ENCODE measurements around the gene LIME1.

Gene LIME1

DNA sequence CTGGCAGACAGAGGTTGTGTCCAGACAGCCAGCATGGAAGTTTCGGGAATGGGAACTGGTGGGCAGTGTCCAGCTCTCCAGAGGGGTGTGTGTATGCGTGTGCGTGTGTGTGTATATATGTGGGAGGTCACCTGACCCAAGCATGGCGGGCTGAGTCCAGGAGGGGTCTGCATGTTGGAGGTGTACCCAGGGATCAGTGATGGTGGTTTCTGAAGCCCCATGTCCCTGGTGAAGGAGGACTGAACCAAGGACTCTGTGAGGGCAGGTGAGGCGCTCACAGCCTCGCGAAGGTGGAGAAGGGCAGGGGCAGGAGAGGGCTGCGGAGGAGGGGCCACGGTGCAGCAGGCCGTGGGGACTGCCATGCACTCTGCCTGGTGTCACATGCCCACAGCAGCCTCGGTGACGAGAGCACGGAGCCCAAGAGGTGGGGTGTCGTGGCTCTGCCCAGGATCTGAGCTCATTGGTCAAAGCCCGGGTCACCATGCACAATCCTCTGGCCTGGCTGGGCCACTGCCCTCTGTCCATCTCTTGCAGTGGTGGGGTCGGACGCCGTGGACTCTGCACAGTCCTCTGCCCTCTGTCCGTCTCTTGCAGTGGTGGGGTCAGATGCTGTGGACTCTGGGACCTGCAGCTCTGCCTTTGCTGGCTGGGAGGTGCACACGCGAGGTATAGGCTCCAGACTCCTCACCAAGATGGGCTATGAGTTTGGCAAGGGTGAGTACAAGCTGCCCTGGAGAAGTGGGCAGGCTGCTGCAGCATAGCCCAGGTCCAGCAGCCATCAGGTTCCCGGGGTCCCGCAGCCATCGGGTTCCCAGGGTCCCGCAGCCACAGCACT lies 2.1 kb upstream of the LIME1 start:
- H3K27ac Mint-ChIP-seq, result peak overlapping the region in 1 of 2 donors; percentile 42
- H3K4me3 Mint-ChIP-seq, result no peak overlapping the region
- H3K9me3 Mint-ChIP-seq, result no peaks in the 10 kb centered on the region
- ATAC-seq (replicated peaks) (no peak), DNase-seq (no peak)
- no peaks in the 10 kb centered on the region for H3K27me3 Mint-ChIP-seq
- H3K4me1 Mint-ChIP-seq (ENCODE audit: low read depth in 2 of 2), result peaks cover 26 to 27% of the 10 kb centered on the region in 2 donors
- peaks cover 44% of the 10 kb centered on the region for H3K36me3 Mint-ChIP-seq (ENCODE audit: insufficient read depth)

DNA sequence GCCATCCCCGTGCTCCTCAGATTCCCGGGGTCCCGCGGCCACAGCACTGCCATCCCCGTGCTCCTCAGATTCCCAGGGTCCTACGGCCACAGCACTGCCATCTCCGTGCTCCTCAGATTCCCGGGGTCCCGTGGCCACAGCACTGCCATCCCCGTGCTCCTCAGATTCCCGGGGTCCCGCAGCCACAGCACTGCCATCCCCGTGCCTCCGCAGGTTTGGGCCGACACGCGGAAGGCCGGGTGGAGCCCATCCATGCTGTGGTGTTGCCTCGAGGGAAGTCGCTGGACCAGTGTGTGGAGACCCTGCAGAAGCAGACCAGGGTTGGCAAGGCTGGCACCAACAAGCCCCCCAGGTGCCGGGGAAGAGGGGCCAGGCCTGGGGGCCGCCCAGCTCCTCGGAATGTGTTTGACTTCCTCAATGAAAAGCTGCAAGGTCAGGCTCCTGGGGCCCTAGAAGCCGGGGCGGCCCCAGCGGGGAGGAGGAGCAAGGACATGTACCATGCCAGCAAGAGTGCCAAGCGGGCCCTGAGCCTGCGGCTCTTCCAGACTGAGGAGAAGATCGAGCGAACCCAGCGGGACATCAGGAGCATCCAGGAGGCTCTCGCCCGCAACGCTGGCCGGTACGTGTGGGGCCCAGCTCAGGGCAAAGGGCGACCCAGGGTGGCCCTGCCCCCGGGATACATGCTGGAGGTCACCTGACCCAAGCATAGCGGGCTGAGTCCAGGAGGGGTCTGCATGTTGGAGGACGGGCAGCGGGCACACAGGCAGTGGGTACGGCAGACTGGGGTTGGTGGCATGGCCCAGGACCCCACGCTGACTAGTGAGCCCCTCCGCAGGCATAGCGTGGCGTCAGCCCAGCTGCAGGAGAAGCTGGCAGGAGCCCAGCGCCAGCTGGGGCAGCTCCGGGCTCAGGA lies 1.3 kb upstream of the LIME1 start:
- DNase-seq (no peak), ATAC-seq (replicated peaks) (no peak)
- peak overlapping the region; percentile 41 to 83 for H3K27ac Mint-ChIP-seq
- peak overlapping the region; percentile 81 to 86 for H3K4me3 Mint-ChIP-seq
- no peaks in the 10 kb centered on the region for H3K27me3 Mint-ChIP-seq
- H3K36me3 Mint-ChIP-seq (ENCODE audit: insufficient read depth), result peaks cover 36% of the 10 kb centered on the region
- no peaks in the 10 kb centered on the region for H3K9me3 Mint-ChIP-seq
- H3K4me1 Mint-ChIP-seq (ENCODE audit: low read depth in 2 of 2), result peaks cover 22 to 23% of the 10 kb centered on the region in 2 donors

DNA sequence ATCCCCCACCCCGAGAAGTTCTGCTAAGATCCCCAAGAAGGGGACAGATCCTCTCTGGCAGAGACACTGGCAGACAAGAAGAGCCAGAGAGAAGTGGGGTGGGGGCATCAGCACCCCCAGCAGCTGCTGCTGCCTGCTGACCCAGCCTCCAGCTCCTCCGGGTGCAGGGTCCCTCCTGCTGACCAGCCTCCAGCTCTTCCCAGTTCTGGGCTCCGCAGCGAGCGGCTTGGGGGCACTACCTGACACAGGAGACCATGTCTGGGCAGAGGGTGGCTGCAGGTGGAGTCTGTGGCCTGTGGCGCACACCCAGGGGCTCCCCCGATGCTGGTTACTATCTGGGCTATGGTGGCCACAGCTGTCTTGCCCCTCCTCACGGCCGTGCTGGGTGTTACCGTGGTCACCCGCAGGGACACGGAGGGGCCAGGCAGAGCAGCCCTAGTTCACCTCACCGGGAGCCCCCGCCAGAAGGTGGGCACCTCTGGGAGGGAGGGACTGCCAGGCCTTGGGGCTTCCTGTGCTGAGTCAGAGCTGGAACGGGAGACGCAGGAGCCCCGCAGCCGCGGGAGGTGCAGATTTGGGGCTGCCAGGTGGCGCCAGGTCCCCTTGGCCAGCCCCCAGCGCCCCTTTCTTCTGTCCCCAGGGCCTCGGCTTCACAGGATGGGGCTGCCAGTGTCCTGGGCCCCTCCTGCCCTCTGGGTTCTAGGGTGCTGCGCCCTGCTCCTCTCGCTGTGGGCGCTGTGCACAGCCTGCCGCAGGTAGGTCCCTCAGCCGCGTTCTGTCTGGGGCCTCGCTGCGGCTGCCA lies 630 bp downstream of the LIME1 start:
- H3K27me3 Mint-ChIP-seq, result no peaks in the 10 kb centered on the region
- H3K9me3 Mint-ChIP-seq, result no peaks in the 10 kb centered on the region
- peak; percentile 38 for ATAC-seq (replicated peaks)
- H3K27ac Mint-ChIP-seq, result peak overlapping the region; percentile 41 to 83
- peaks cover 22 to 24% of the 10 kb centered on the region in 2 donors for H3K4me1 Mint-ChIP-seq (ENCODE audit: low read depth in 2 of 2)
- peak; percentile 50 to 59 (median 53) for DNase-seq
- H3K4me3 Mint-ChIP-seq, result peak overlapping the region; percentile 81 to 86
- H3K36me3 Mint-ChIP-seq (ENCODE audit: insufficient read depth), result peaks cover 43% of the 10 kb centered on the region

DNA sequence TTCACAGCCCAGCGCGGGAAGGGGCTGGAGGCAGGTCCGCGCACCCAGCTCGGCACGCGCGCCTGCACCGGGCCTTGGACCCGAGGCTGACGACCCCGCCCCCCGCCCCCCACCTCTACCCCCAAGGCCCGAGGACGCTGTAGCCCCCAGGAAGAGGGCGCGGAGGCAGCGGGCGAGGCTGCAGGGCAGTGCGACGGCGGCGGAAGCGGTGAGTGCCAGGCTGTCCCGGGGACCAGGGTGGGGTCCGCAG lies 1.2 kb downstream of the LIME1 start:
- peak overlapping the region; percentile 81 to 86 for H3K4me3 Mint-ChIP-seq
- no peaks in the 10 kb centered on the region for H3K9me3 Mint-ChIP-seq
- DNase-seq (no peak), ATAC-seq (replicated peaks) (no peak)
- peaks cover 43% of the 10 kb centered on the region for H3K36me3 Mint-ChIP-seq (ENCODE audit: insufficient read depth)
- H3K27ac Mint-ChIP-seq, result no peak overlapping the region
- H3K4me1 Mint-ChIP-seq (ENCODE audit: low read depth in 2 of 2), result peaks cover 22 to 24% of the 10 kb centered on the region in 2 donors
- H3K27me3 Mint-ChIP-seq, result no peaks in the 10 kb centered on the region

DNA sequence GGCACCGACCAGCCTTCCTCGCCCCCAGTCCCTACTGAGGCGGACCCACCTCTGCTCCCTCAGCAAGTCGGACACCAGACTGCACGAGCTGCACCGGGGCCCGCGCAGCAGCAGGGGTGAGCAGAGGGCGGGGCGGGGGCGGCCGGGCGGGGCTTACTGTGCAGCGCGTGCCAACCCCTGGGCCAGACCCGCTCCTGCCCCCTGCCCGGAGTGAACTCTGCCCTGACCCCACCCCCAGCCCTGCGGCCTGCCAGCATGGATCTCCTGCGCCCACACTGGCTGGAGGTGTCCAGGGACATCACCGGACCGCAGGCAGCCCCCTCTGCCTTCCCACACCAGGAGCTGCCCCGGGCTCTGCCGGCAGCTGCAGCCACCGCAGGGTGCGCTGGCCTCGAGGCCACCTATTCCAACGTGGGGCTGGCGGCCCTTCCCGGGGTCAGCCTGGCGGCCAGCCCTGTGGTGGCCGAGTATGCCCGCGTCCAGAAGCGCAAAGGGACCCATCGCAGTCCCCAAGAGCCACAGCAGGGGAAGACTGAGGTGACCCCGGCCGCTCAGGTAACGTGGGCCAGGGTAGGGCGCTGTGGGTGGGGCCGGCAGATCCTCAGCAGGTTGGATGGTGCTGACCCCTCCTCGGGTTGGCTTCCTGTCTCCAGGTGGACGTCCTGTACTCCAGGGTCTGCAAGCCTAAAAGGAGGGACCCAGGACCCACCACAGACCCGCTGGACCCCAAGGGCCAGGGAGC lies 1.7 kb downstream of the LIME1 start:
- Mint-ChIP-seq H3K27ac (peak overlapping the region in 1 of 2 donors; percentile 20), H3K4me3 (peak overlapping the region; percentile 81 to 86), H3K36me3 (ENCODE audit: insufficient read depth) (peaks cover 45% of the 10 kb centered on the region), H3K27me3 (no peaks in the 10 kb centered on the region), H3K4me1 (ENCODE audit: low read depth in 2 of 2) (peaks cover 22 to 24% of the 10 kb centered on the region in 2 donors), H3K9me3 (no peaks in the 10 kb centered on the region)
- ATAC-seq (replicated peaks), result no peak
- DNase-seq, result peak in 1 of 3 experiments; percentile 35

DNA sequence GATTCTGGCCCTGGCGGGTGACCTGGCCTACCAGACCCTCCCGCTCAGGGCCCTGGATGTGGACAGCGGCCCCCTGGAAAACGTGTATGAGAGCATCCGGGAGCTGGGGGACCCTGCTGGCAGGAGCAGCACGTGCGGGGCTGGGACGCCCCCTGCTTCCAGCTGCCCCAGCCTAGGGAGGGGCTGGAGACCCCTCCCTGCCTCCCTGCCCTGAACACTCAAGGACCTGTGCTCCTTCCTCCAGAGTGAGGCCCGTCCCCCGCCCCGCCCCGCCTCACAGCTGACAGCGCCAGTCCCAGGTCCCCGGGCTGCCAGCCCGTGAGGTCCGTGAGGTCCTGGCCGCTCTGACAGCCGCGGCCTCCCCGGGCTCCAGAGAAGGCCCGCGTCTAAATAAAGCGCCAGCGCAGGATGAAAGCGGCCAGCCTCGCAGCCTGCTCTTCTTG lies 2.2 kb downstream of the LIME1 start:
- H3K4me3 Mint-ChIP-seq, result peak overlapping the region; percentile 81 to 86
- no peaks in the 10 kb centered on the region for H3K9me3 Mint-ChIP-seq
- H3K4me1 Mint-ChIP-seq (ENCODE audit: low read depth in 2 of 2), result peaks cover 19 to 21% of the 10 kb centered on the region in 2 donors
- H3K27ac Mint-ChIP-seq, result peak overlapping the region in 1 of 2 donors; percentile 20
- peaks cover 47% of the 10 kb centered on the region for H3K36me3 Mint-ChIP-seq (ENCODE audit: insufficient read depth)
- ATAC-seq (replicated peaks), result no peak
- no peaks in the 10 kb centered on the region for H3K27me3 Mint-ChIP-seq
- DNase-seq, result peak; percentile 33 to 40 (median 35)

DNA sequence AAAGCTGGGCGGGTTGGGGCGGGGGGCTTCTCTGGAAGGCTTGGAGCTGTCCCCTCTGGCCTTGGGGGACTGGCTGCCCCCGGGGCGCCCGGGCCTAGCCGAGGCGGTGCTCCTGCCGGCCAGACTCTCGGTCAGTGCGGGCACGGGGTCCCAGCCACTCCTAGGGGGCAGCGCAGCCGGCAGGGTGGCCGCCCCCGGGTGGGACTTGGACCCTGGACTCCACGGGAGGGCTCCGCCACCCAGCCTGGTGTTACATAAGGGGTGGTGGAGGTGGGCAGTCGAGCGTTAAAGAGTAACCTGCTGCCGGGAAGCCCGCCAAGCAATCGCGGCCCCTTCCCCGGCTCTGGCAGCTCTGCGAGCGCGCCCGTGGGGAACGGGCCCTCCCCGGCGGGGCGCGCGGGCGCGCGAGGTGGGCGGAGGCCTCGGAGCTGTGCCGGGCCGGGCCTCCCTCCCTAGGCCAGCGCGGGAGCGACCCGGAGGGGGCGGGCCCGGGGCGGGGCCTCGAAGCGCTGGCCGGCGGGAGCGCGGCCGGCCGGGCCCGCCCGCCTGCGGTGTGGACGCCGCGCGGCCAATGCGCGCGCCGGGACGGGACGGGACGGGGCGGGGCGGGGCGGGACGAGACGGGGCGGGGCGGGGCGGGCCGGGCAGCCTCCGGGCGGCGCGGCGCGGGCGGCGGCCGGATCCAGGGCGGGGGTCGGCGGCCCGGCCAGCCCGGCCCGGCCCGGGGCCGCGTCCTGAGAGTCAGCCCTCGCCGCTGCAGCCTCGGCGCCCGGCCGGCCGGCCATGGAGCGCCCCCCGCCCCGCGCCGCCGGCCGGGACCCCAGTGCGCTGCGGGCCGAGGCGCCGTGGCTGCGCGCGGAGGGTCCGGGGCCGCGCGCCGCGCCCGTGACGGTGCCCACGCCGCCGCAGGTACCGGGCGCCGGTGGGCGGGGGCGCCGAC lies 2.9 kb downstream of the LIME1 start, which contains the start of gene SLC2A4RG:
TSS of gene SLC2A4RG (plus strand) at position 647 of the 940 bp plus-strand sequence. CDS start at position 784, 137 bp downstream.
- no peaks in the 10 kb centered on the region for H3K27me3 Mint-ChIP-seq
- peaks cover 14 to 18% of the 10 kb centered on the region in 2 donors for H3K4me1 Mint-ChIP-seq (ENCODE audit: low read depth in 2 of 2)
- no peaks in the 10 kb centered on the region for H3K9me3 Mint-ChIP-seq
- peak; percentile 19 for ATAC-seq (replicated peaks)
- peak within 1 kb of the TSS in 1 of 2 donors; percentile 20 for H3K27ac Mint-ChIP-seq
- peak; percentile 47 to 53 (median 49) for DNase-seq
- H3K36me3 Mint-ChIP-seq (ENCODE audit: insufficient read depth), result peaks cover 47% of the 10 kb centered on the region
- H3K4me3 Mint-ChIP-seq, result peak within 1 kb of the TSS; percentile 81 to 86

DNA sequence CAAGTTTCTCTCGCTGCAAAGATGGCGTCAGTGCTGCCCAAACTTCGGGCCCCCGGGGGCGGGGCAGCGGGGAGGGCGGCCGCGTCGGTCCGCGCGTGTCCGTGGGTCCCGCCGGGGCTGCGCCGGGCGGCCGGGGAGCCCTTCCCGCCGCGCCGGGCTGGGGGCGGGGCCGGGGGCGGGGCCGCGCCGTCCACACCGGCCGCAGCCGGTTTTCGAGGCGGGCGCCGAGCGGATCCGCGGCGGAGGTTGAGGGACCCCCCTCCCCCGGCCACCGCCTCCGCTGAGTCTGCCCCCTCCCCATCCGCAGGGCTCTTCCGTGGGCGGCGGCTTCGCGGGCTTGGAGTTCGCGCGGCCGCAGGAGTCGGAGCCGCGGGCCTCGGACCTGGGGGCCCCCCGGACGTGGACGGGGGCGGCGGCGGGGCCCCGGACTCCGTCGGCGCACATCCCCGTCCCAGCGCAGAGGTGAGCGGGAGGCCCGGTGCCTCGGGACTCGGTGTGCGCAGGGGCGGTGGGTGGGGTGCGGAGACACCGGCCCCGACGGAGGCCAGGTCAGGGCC lies 3.7 kb downstream of the LIME1 start:
- no peaks in the 10 kb centered on the region for H3K9me3 Mint-ChIP-seq
- H3K36me3 Mint-ChIP-seq (ENCODE audit: insufficient read depth), result peaks cover 45% of the 10 kb centered on the region
- no peaks in the 10 kb centered on the region for H3K27me3 Mint-ChIP-seq
- ATAC-seq (replicated peaks), result peak; percentile 6
- H3K4me3 Mint-ChIP-seq, result peak overlapping the region; percentile 61 to 67
- DNase-seq, result peak; percentile 33 to 46 (median 41)
- peaks cover 13 to 18% of the 10 kb centered on the region in 2 donors for H3K4me1 Mint-ChIP-seq (ENCODE audit: low read depth in 2 of 2)
- H3K27ac Mint-ChIP-seq, result no peak overlapping the region

DNA sequence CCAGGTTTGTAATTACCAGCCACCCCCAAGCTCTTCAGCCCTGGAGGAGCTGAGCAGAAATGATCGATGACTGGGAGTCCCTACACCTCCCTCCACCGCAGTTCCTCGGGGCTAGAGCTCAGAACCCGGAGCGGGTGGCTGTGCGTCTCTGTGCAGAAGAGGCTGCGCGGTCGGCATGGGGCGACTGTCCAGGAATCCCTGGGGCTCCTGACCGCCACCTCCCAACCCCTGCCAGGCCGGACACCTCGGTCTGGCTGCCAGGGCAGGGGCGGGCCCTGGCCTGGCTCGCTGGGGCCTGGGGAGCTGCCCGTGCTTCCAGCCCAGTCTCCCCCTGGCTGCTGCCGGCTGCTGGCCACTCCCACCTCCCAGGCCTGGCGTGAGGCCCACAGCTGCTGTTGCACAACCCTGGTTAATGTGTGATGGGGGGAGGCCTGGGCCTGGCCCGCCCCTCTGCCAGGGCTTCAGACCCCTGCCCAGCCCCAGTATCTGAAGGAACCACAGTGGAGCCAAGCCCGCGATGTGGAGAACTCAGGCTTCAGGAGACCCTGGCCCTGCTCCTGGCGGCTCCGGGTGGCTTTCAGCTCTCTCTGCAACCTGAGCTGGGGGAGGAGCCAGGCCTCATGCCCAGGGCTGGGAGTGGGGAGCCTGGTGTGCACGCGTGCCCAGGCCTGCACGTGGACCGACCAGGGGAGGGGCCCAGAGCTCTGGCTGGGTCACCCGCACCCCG lies 4.3 kb downstream of the LIME1 start:
- peak; percentile 34 to 47 (median 45) for DNase-seq
- no peaks in the 10 kb centered on the region for H3K27me3 Mint-ChIP-seq
- H3K27ac Mint-ChIP-seq, result peak overlapping the region in 1 of 2 donors; percentile 49
- H3K9me3 Mint-ChIP-seq, result no peaks in the 10 kb centered on the region
- peaks cover 6 to 15% of the 10 kb centered on the region in 2 donors for H3K4me1 Mint-ChIP-seq (ENCODE audit: low read depth in 2 of 2)
- H3K36me3 Mint-ChIP-seq (ENCODE audit: insufficient read depth), result peaks cover 40% of the 10 kb centered on the region
- ATAC-seq (replicated peaks), result peak; percentile 13
- H3K4me3 Mint-ChIP-seq, result peak overlapping the region; percentile 61 to 67

DNA sequence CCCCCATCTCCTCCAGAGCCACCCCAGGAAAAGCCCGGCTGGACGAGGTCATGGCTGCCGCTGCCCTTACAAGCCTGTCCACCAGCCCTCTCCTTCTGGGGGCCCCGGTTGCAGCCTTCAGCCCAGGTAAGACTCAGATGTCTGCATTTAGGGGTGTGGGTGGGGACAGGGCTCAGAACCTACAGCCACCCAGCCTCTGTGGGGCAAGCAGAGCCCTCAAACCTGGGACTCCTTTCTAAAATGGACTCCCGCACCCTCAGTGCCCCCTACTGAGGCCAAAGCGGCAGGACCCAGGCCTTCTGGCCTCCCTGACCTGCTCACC lies 4.9 kb downstream of the LIME1 start:
- H3K36me3 Mint-ChIP-seq (ENCODE audit: insufficient read depth), result peaks cover 35% of the 10 kb centered on the region
- ATAC-seq (replicated peaks) (no peak), DNase-seq (no peak)
- H3K4me3 Mint-ChIP-seq, result peak overlapping the region; percentile 61 to 67
- no peaks in the 10 kb centered on the region for H3K9me3 Mint-ChIP-seq
- no peaks in the 10 kb centered on the region for H3K27me3 Mint-ChIP-seq
- H3K4me1 Mint-ChIP-seq (ENCODE audit: low read depth in 2 of 2), result peaks cover 1 to 11% of the 10 kb centered on the region in 2 donors
- peak overlapping the region in 1 of 2 donors; percentile 49 for H3K27ac Mint-ChIP-seq
